Common myeloid progenitor, CD34-positive (primary cell): ENCODE results near the gene CD82.
"Not testable (repeated sequence)": the region's sequence is repeated elsewhere in the genome, so short reads cannot be mapped to it uniquely, and the experiment has no call there.

Experiments
- CTCF ChIA-PET: fragments of 350-600 bp; sonication (Branson Sonifier 250); formaldehyde crosslinking; loops from one replicate; lab custom pipeline; 2021; ENCODE audit warnings: antibody characterized with exemption; lab: Charles Lee
- POLR2A ChIA-PET: fragments of 350-600 bp; sonication (Branson Sonifier 250); formaldehyde crosslinking; loops from one replicate; lab custom pipeline; 2021; ENCODE audit warnings: antibody characterized with exemption; lab: Charles Lee
- DNase-seq, 3 donors: peaks; one replicate each; pipeline versions ENCODE4 v3.0.0 to v3.0.0-alpha.2; 2013
- H3K27ac ChIP-seq, 2 experiments: 1 replicate in 1 of 2; 2 replicates in 1 of 2; pipeline ENCODE4 v1.7.0; 2013; ENCODE audit warnings: inconsistent platforms in 2 of 2, low read length in 2 of 2, mild to moderate bottlenecking in 2 of 2, low read depth in 1 of 2, moderate library complexity in 1 of 2; ENCODE audit not compliant: severe bottlenecking in 2 of 2, insufficient read depth in 1 of 2, poor library complexity in 1 of 2
- H3K27me3 ChIP-seq, 5 experiments: replicated peaks in 2 of 5; 1 replicate in 3 of 5; 2 replicates in 2 of 5; pipeline versions ENCODE4 v1.6.1 to v1.7.0; 2013; ENCODE audit warnings: low read length in 4 of 5, mild to moderate bottlenecking in 2 of 5, moderate library complexity in 2 of 5, inconsistent platforms in 1 of 5; ENCODE audit not compliant: insufficient read depth in 5 of 5, control insufficient read depth in 4 of 5
- H3K36me3 ChIP-seq, 4 experiments: 1 replicate in 2 of 4; 2 replicates in 2 of 4; pipeline versions ENCODE4 v1.6.1 to v1.7.0; 2013; ENCODE audit warnings: low read length in 3 of 4, control low read depth in 1 of 4, mild to moderate bottlenecking in 1 of 4; ENCODE audit not compliant: control insufficient read depth in 4 of 4, insufficient read depth in 4 of 4
- H3K4me1 ChIP-seq, 4 experiments: 1 replicate in 3 of 4; 2 replicates in 1 of 4; pipeline versions ENCODE4 v1.6.1 to v1.7.1; 2013; ENCODE audit warnings: low read length in 3 of 4, mild to moderate bottlenecking in 3 of 4, control low read depth in 1 of 4, inconsistent platforms in 1 of 4, moderate library complexity in 1 of 4; ENCODE audit not compliant: control insufficient read depth in 4 of 4, insufficient read depth in 4 of 4; ENCODE audit errors: control extremely low read depth in 1 of 4
- H3K4me3 ChIP-seq, 7 experiments: 1 replicate in 4 of 7; 2 replicates in 3 of 7; pipeline versions ENCODE4 v1.5.1 to v1.7.0; 2013; ENCODE audit warnings: mild to moderate bottlenecking in 7 of 7, low read length in 6 of 7, moderate library complexity in 6 of 7, inconsistent platforms in 2 of 7, low read depth in 2 of 7, control low read depth in 1 of 7; ENCODE audit not compliant: insufficient read depth in 4 of 7, control insufficient read depth in 1 of 7; ENCODE audit errors: extremely low read depth in 1 of 7
- H3K9me3 ChIP-seq, 5 experiments: 1 replicate in 4 of 5; 2 replicates in 1 of 5; pipeline versions ENCODE4 v1.6.1 to v1.7.1; 2013; ENCODE audit warnings: low read length in 4 of 5, mild to moderate bottlenecking in 2 of 5, inconsistent platforms in 1 of 5, low read depth in 1 of 5, moderate library complexity in 1 of 5; ENCODE audit not compliant: control insufficient read depth in 4 of 5, insufficient read depth in 2 of 5; ENCODE audit errors: control extremely low read depth in 1 of 5
- WGBS: methylation state at CpG from one replicate; pipeline ENCODE4 v1.1.5; 2013; ENCODE audit not compliant: insufficient coverage; 5-methylcytosine and 5-hydroxymethylcytosine counted together

Gene CD82

GRCh38 chr11:44654057-44654456, 88.6 kb downstream of the CD82 start:
- CTCF ChIA-PET = no interaction called here
- POLR2A ChIA-PET = no interaction called here

GRCh38 chr11:44654596-44654995, 89.1 kb downstream of the CD82 start:
- CTCF ChIA-PET = no interaction called here

More at GRCh38 chr11:44654057-44654456, 88.6 kb downstream of the CD82 start:
- Histone ChIP-seq H3K4me1 (peaks cover 0 to 5% (median 0%) of the 10 kb centered on the region in 4 experiments), H3K36me3 (no peaks in the 10 kb centered on the region), H3K4me3 (no peak overlapping the region), H3K9me3 (no peaks in the 10 kb centered on the region), H3K27me3 (peaks cover 0 to 6% (median 3%) of the 10 kb centered on the region in 5 experiments), H3K27ac (no peak overlapping the region)
- DNase-seq = no peak
- WGBS = 100% methylated on average over 7 of the region's 9 CpGs

GRCh38 chr11:44657836-44658505, 92.5 kb downstream of the CD82 start:
- 90% methylated on average over 2 of the region's 5 CpGs for WGBS
- H3K36me3 ChIP-seq = no peaks in the 10 kb centered on the region
- POLR2A ChIA-PET = no interaction called here
- H3K27me3 ChIP-seq = peaks cover 0 to under 1% (median 0%) of the 10 kb centered on the region in 5 experiments
- peaks cover 0 to 3% (median 0%) of the 10 kb centered on the region in 5 experiments for H3K9me3 ChIP-seq
- no peak overlapping the region for H3K4me3 ChIP-seq
- CTCF ChIA-PET = no interaction called here
- DNase-seq = no peak
- no peak overlapping the region for H3K27ac ChIP-seq
- peaks cover 0 to 13% (median 3%) of the 10 kb centered on the region in 4 experiments for H3K4me1 ChIP-seq

More at GRCh38 chr11:44654596-44654995, 89.1 kb downstream of the CD82 start:
- no peak overlapping the region for H3K27ac ChIP-seq
- no peak for DNase-seq
- POLR2A ChIA-PET = no interaction called here
- H3K4me1 ChIP-seq = peaks cover 0 to 7% (median under 1%) of the 10 kb centered on the region in 4 experiments
- 97% methylated on average over 8 of the region's 10 CpGs for WGBS
- H3K27me3 ChIP-seq = peaks cover 0 to 6% (median 3%) of the 10 kb centered on the region in 5 experiments
- no peak overlapping the region for H3K4me3 ChIP-seq
- no peaks in the 10 kb centered on the region for H3K9me3 ChIP-seq
- no peaks in the 10 kb centered on the region for H3K36me3 ChIP-seq

- peaks cover 0 to 13% (median 3%) of the 10 kb centered on the region in 4 experiments for H3K4me1 ChIP-seq
- peak; percentile 17 to 42 (median 33) for DNase-seq
- POLR2A ChIA-PET = no interaction called here
- no peak overlapping the region for H3K4me3 ChIP-seq
- no peak overlapping the region for H3K27ac ChIP-seq
- WGBS = 29% methylated on average over 2 of the region's 3 CpGs
- CTCF ChIA-PET = no interaction called here
- H3K27me3 ChIP-seq = no peaks in the 10 kb centered on the region
- no peaks in the 10 kb centered on the region for H3K36me3 ChIP-seq
- peaks cover 0 to 3% (median 0%) of the 10 kb centered on the region in 5 experiments for H3K9me3 ChIP-seq
These were observed 93.0 kb downstream of the CD82 start for GRCh38 chr11:44658506-44658850.

- WGBS = 31% methylated on average over 4 of the region's 4 CpGs
- POLR2A ChIA-PET = no interaction called here
- Histone ChIP-seq H3K9me3 (peaks cover 0 to 3% (median 0%) of the 10 kb centered on the region in 5 experiments), H3K27ac (no peak overlapping the region), H3K4me1 (peaks cover 0 to 13% (median 3%) of the 10 kb centered on the region in 4 experiments), H3K36me3 (no peaks in the 10 kb centered on the region), H3K4me3 (no peak overlapping the region), H3K27me3 (no peaks in the 10 kb centered on the region)
- DNase-seq = peak in 1 of 3 donors; percentile 5
- CTCF ChIA-PET = no interaction called here
These were observed 94.2 kb downstream of the CD82 start for GRCh38 chr11:44659641-44660040.

GRCh38 chr11:44660535-44660934, 95.1 kb downstream of the CD82 start:
- POLR2A ChIA-PET, H3K27me3 ChIP-seq, H3K36me3 ChIP-seq, H3K27ac ChIP-seq, DNase-seq, H3K4me3 ChIP-seq, H3K9me3 ChIP-seq: not testable (repeated sequence)
- CTCF ChIA-PET = interaction anchor here (1.2 kb wide), 1 partner anchor 193 kb away, joined by 3 read pairs; no protein-coding TSS in a partner anchor
- H3K4me1 ChIP-seq = peaks cover 0 to 13% (median 3%) of the 10 kb centered on the region in 4 experiments
- WGBS = 100% methylated on average over 2 of the region's 3 CpGs

- no peaks in the 10 kb centered on the region for H3K36me3 ChIP-seq
- H3K9me3 ChIP-seq = peaks cover 0 to 3% (median 0%) of the 10 kb centered on the region in 5 experiments
- H3K4me3 ChIP-seq = no peak overlapping the region
- H3K27me3 ChIP-seq = no peaks in the 10 kb centered on the region
- WGBS = 89% methylated on average over 2 of the region's 7 CpGs
- peaks cover 0 to 13% (median 3%) of the 10 kb centered on the region in 4 experiments for H3K4me1 ChIP-seq
- no peak for DNase-seq
- POLR2A ChIA-PET = no interaction called here
- CTCF ChIA-PET = interaction anchor here (0.7 kb wide), 1 partner anchor 18 kb away, joined by 5 read pairs; no protein-coding TSS in a partner anchor
- H3K27ac ChIP-seq = no peak overlapping the region
These were observed 95.9 kb downstream of the CD82 start for GRCh38 chr11:44661311-44661717.
